GM19468 (cell line): ENCODE results near the gene AHSG.

Source experiments
- ATAC-seq: cut with Tn5 transposase; IDR thresholded peaks from one replicate; pipeline ENCODE4 v1.9.1; 2021; ENCODE audit warnings: mild to moderate bottlenecking, moderate library complexity, moderate number of reproducible peaks; ENCODE audit not compliant: unreplicated experiment; ENCODE audit errors: extremely low read depth

The AHSG gene

DNA sequence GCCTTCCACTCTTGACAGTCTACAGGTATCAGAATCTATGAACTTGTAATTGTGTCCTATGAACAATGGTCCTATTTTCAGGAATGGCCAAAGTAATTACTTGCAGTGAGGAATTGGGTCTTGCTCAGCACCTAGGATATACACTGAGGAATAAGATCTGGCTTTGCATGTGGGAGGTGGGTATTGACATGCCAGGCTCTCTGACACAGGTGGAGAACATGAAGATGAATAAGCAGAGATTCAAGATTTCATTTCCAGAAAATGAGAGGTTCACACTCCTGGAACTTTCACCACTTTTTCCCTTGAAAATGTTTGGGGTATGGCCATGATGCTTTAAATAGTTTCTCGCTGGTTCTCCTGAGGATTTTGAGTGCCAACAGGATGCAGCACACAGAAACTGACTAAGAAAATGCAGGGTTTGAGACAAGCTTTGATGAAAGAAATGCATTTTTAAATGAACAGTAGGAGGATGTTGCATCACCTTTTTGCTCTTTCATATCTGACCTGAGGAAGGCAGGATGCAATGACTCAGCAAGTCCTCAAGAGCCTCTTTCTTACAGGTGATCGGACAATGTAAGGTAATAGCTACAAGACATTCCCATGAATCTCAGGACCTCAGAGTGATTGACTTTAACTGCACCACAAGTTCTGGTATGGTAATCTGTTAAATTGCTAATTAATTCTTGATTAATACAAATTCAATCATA lies 56.7 kb downstream of the AHSG start:
- ATAC-seq, result no peak

DNA sequence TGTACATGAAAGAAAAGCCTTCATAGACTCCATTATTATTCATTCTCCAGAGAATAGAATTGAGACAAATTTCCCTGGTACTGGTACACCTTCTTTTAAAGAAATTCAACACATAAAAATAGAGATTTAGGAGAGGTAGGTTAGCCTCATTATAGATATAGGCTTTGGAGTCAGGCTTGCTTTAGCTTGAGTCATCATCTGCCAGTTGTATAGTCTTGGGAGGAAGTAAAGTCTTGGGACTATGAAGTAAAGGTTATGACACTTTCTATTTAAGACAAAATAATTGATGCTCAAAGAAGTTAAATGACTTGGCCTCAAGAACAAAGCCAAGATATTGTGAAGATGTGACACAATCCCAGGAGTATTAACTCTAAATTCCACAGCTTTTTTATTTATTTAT lies 57.3 kb downstream of the AHSG start:
- no peak for ATAC-seq
